A549 (cell line): ENCODE results near the gene PFDN1.

ENCODE experiments used
- CTCF ChIP-seq: fragments of >200 bp; sonication (Bioruptor Twin); formaldehyde crosslinking; IDR thresholded peaks from 3 replicates; pipeline ENCODE4 v1.5.1; 2016
- POLR2A ChIP-seq: IDR thresholded peaks from 2 replicates; pipeline ENCODE4 v1.6.1; 2012; ENCODE audit warnings: mild to moderate bottlenecking, low read length
- POLR2AphosphoS2 ChIP-seq: conservative IDR thresholded peaks from 2 replicates; pipeline ENCODE4 v1.6.1; 2012; ENCODE audit warnings: low read length, improper control_type of control experiment, inconsistent platforms
- RAD21 ChIP-seq, 2 experiments: fragments of >200 bp in 1 of 2; sonication (Bioruptor Twin) in 1 of 2; formaldehyde crosslinking in 1 of 2; IDR thresholded peaks in 1 of 2; conservative IDR thresholded peaks in 1 of 2; 2 replicates in 1 of 2; 3 replicates in 1 of 2; pipeline ENCODE4 v1.6.1; 2012 to 2018; ENCODE audit warnings: inconsistent platforms in 1 of 2

- no peak for TF ChIP-seq RAD21 (conservative IDR thresholded peaks at IDR 0.05 in 1 of 2, IDR thresholded peaks at IDR 0.05 in 1 of 2)
- no peak for TF ChIP-seq POLR2A
- TF ChIP-seq CTCF, result no peak
- TF ChIP-seq POLR2AphosphoS2, result no peak
Measured at GRCh38 chr5:140255460-140256157, 47.3 kb downstream of the PFDN1 start.
